Gastrocnemius medialis (tissue), 4 donors: ENCODE results near the gene WFS1.

Experiments
- CTCF ChIP-seq, 5 experiments: fragments of 450-650 bp in 3 of 5; fragments of 200-600 bp in 2 of 5; sonication (generic) in 2 of 5; IDR thresholded peaks in 4 of 5; conservative IDR thresholded peaks in 1 of 5; 1 replicate in 4 of 5; 2 replicates in 1 of 5; pipeline ENCODE4 v1.5.1; 2016 to 2019; ENCODE audit warnings: antibody characterized with exemption in 5 of 5, mild to moderate bottlenecking in 3 of 5, moderate library complexity in 3 of 5
- POLR2A ChIP-seq, 2 donors: fragments of 450-650 bp; IDR thresholded peaks; one replicate each; pipeline ENCODE4 v1.6.1; 2017; ENCODE audit warnings: antibody characterized with exemption in 2 of 2, mild to moderate bottlenecking in 2 of 2, moderate library complexity in 2 of 2

GRCh38 chr4:6245246-6246169, 24.1 kb upstream of the WFS1 start:
- TF ChIP-seq CTCF (IDR thresholded peaks at IDR 0.05 in 4 of 5, conservative IDR thresholded peaks at IDR 0.05 in 1 of 5) (no peak), POLR2A (IDR thresholded peaks at IDR 0.05) (no peak)
